Measurements from ENCODE around the gene GLT1D1. TPM values are rescaled to one million over a fixed set of nuclear protein-coding genes. Genes with fewer than 3 reads are reported as not detected.
"Not testable (repeated sequence)": the region's sequence is repeated elsewhere in the genome, so short reads cannot be mapped to it uniquely, and the experiment has no call there.

Gene GLT1D1
- total and polyA plus RNA-seq, 12 donors = 0.07 to 0.50 (median 0.33) TPM; not detected in 4

GRCh38 chr12:128844031-128844635 lies 9.1 kb upstream of the GLT1D1 start:
- H3K27me3 ChIP-seq = no peaks in the 10 kb centered on the region
- no peak for TF ChIP-seq POLR2A (IDR thresholded peaks at IDR 0.05)
- TF ChIP-seq CTCF (IDR thresholded peaks at IDR 0.05) = no peak
- no peak overlapping the region for H3K27ac ChIP-seq
- intact Hi-C loops (cut with DNase I) = no loop called here
- 53 to 60% (median 56%) methylated on average over 11 of the region's 11 CpGs for WGBS, 4 donors
- H3K36me3 ChIP-seq (replicated peaks in 1 of 2) = no peaks in the 10 kb centered on the region
- no peak overlapping the region for H3K4me3 ChIP-seq
- H3K4me1 ChIP-seq (replicated peaks in 1 of 2) = no peaks in the 10 kb centered on the region
- DNase-seq = peak in 1 of 7 donors; percentile 34
- H3K9me3 ChIP-seq (replicated peaks in 1 of 3) = no peaks in the 10 kb centered on the region

- intact Hi-C loops (cut with DNase I); H3K36me3 ChIP-seq (replicated peaks in 1 of 2); H3K27ac ChIP-seq; H3K9me3 ChIP-seq (replicated peaks in 1 of 3); H3K4me1 ChIP-seq (replicated peaks in 1 of 2); H3K27me3 ChIP-seq; DNase-seq; H3K4me3 ChIP-seq: not testable (repeated sequence)
- WGBS, 4 donors = 79 to 92% (median 90%) methylated on average over 9 to 27 of the region's 27 CpGs
Observed at GRCh38 chr12:128846671-128847070, 6.6 kb upstream of the GLT1D1 start.

GRCh38 chr12:128848371-128848770 lies 4.9 kb upstream of the GLT1D1 start:
- DNase-seq = no peak
- no peak overlapping the region for H3K27ac ChIP-seq
- 89 to 95% (median 94%) methylated on average over 13 to 14 of the region's 14 CpGs for WGBS, 4 donors
- no peak overlapping the region for H3K4me3 ChIP-seq
- H3K27me3 ChIP-seq = peaks cover 6% of the 10 kb centered on the region
- TF ChIP-seq POLR2A (IDR thresholded peaks at IDR 0.05) = no peak
- no peak for TF ChIP-seq CTCF (IDR thresholded peaks at IDR 0.05)
- H3K9me3 ChIP-seq (replicated peaks in 1 of 3) = no peaks in the 10 kb centered on the region
- no peaks in the 10 kb centered on the region for H3K4me1 ChIP-seq (replicated peaks in 1 of 2)
- intact Hi-C loops (cut with DNase I) = no loop called here
- no peaks in the 10 kb centered on the region for H3K36me3 ChIP-seq (replicated peaks in 1 of 2)

- peaks cover 12% of the 10 kb centered on the region for H3K27me3 ChIP-seq
- 58 to 65% (median 64%) methylated on average over 6 of the region's 6 CpGs for WGBS, 4 donors
- H3K4me3 ChIP-seq; DNase-seq; intact Hi-C loops (cut with DNase I); H3K9me3 ChIP-seq (replicated peaks in 1 of 3); H3K4me1 ChIP-seq (replicated peaks in 1 of 2); H3K27ac ChIP-seq; H3K36me3 ChIP-seq (replicated peaks in 1 of 2): not testable (repeated sequence)
Observed at GRCh38 chr12:128849806-128850205, 3.5 kb upstream of the GLT1D1 start.

GRCh38 chr12:128850400-128850799 lies 2.9 kb upstream of the GLT1D1 start:
- Histone ChIP-seq H3K9me3 (replicated peaks in 1 of 3) (no peaks in the 10 kb centered on the region), H3K4me1 (replicated peaks in 1 of 2) (no peaks in the 10 kb centered on the region), H3K27ac (no peak overlapping the region), H3K4me3 (no peak overlapping the region), H3K36me3 (replicated peaks in 1 of 2) (no peaks in the 10 kb centered on the region), H3K27me3 (peaks cover 12% of the 10 kb centered on the region)
- intact Hi-C loops (cut with DNase I) = no loop called here
- WGBS, 4 donors = 68 to 80% (median 76%) methylated on average over 3 of the region's 3 CpGs
- TF ChIP-seq CTCF (IDR thresholded peaks at IDR 0.05) (no peak), POLR2A (IDR thresholded peaks at IDR 0.05) (no peak)
- no peak for DNase-seq

GRCh38 chr12:128851429-128851828 lies 1.8 kb upstream of the GLT1D1 start:
- H3K4me3 ChIP-seq; H3K4me1 ChIP-seq (replicated peaks in 1 of 2); intact Hi-C loops (cut with DNase I); DNase-seq; H3K36me3 ChIP-seq (replicated peaks in 1 of 2); H3K9me3 ChIP-seq (replicated peaks in 1 of 3); H3K27ac ChIP-seq: not testable (repeated sequence)
- H3K27me3 ChIP-seq = peaks cover 12% of the 10 kb centered on the region
- 71 to 82% (median 76%) methylated on average over 7 of the region's 7 CpGs for WGBS, 4 donors

Data from adrenal gland (tissue), 12 donors.